Stomach (tissue), 9 donors: ENCODE results near the gene CHMP2A. TPM values are rescaled to one million over a fixed set of nuclear protein-coding genes. Genes with fewer than 3 reads are reported as not detected.

Experiments used
- DNase-seq, 2 donors: peaks; one replicate each; pipeline versions ENCODE4 v3.0.0 to v3.0.0-alpha.2; 2013 to 2019
- H3K27ac ChIP-seq, 5 donors: fragments of 200-600 bp in 4 of 5; sonication (generic) in 4 of 5; one replicate each; pipeline ENCODE4 v1.5.1; 2013 to 2019; ENCODE audit warnings: mild to moderate bottlenecking in 1 of 5, moderate library complexity in 1 of 5
- H3K27me3 ChIP-seq, 3 donors: fragments of 200-600 bp; sonication (generic); one replicate each; pipeline ENCODE4 v1.5.1; 2017 to 2019; ENCODE audit warnings: mixed run types in 1 of 3
- H3K36me3 ChIP-seq, 4 donors: fragments of 200-600 bp; sonication (generic); 1 replicate in 3 of 4; 2 replicates in 1 of 4; pipeline ENCODE4 v1.5.1; 2016 to 2019
- H3K4me1 ChIP-seq, 4 donors: fragments of 200-600 bp; sonication (generic); one replicate each; pipeline ENCODE4 v1.5.1; 2016 to 2019
- H3K4me3 ChIP-seq, 4 donors: fragments of 200-600 bp; sonication (generic) in 3 of 4; one replicate each; pipeline ENCODE4 v1.5.1; 2016 to 2019; ENCODE audit warnings: mild to moderate bottlenecking in 1 of 4
- H3K9me3 ChIP-seq, 4 donors: fragments of 200-600 bp; sonication (generic); one replicate each; pipeline ENCODE4 v1.5.1; 2016 to 2019
- EP300 ChIP-seq: sonication (generic); formaldehyde crosslinking; IDR thresholded peaks from one replicate; pipeline ENCODE4 v1.6.1; 2017; ENCODE audit warnings: antibody characterized with exemption
- POLR2A ChIP-seq, 4 donors: fragments of 450-650 bp; IDR thresholded peaks; one replicate each; pipeline ENCODE4 v1.6.1; 2016; ENCODE audit warnings: antibody characterized with exemption in 4 of 4, control low read depth in 2 of 4, mild to moderate bottlenecking in 1 of 4, moderate library complexity in 1 of 4
- POLR2AphosphoS5 ChIP-seq, 3 donors: sonication (generic); formaldehyde crosslinking; IDR thresholded peaks; one replicate each; pipeline ENCODE4 v1.6.1; 2016; ENCODE audit warnings: antibody characterized with exemption in 3 of 3
- WGBS, 5 donors: extraction: QIAGEN DNeasy Blood & Tissue Kit in 3 of 5; methylation state at CpG; one replicate each; pipeline versions ENCODE4 v1.1.5 to v1.1.7; 2013 to 2018; 5-methylcytosine and 5-hydroxymethylcytosine counted together
- intact Hi-C: fragments of 100-400 bp; cut with DNase I; formaldehyde crosslinking; loops from one replicate; pipeline ENCODE4 v1.15.1; 2023; ENCODE audit warnings: low total_unique reads
- polyA plus RNA-seq, 3 donors: library from polyadenylated mRNA; stranded (reverse); fragments of 200-250 nt; gene quantifications; one replicate each; pipeline ENCODE4 v1.2.3, GENCODE V29; 2013
- total RNA-seq, 5 donors: library from RNA; depleted of rRNA; stranded (reverse); fragments of >200 nt; gene quantifications; one replicate each; pipeline versions ENCODE4 v1.1.0 to v1.2.3, GENCODE V29; 2014 to 2016
- TF ChIP-seq, protein P1 (sequence below), 7 experiments: fragments of 450-650 bp in 4 of 7; fragments of 200-600 bp in 3 of 7; sonication (generic) in 3 of 7; IDR thresholded peaks; one replicate each; pipeline ENCODE4 v1.5.1; 2016 to 2019; ENCODE audit warnings: antibody characterized with exemption in 7 of 7, control low read depth in 2 of 7, mild to moderate bottlenecking in 1 of 7
- donor health status: healthy with polysubstance abuse.
- donor health status: Bipolar disorder and iron deficiency.
- donor health status: healthy.

Gene CHMP2A
- total and polyA plus RNA-seq, 8 donors: 55.8 to 338 (median 168) TPM

DNA sequence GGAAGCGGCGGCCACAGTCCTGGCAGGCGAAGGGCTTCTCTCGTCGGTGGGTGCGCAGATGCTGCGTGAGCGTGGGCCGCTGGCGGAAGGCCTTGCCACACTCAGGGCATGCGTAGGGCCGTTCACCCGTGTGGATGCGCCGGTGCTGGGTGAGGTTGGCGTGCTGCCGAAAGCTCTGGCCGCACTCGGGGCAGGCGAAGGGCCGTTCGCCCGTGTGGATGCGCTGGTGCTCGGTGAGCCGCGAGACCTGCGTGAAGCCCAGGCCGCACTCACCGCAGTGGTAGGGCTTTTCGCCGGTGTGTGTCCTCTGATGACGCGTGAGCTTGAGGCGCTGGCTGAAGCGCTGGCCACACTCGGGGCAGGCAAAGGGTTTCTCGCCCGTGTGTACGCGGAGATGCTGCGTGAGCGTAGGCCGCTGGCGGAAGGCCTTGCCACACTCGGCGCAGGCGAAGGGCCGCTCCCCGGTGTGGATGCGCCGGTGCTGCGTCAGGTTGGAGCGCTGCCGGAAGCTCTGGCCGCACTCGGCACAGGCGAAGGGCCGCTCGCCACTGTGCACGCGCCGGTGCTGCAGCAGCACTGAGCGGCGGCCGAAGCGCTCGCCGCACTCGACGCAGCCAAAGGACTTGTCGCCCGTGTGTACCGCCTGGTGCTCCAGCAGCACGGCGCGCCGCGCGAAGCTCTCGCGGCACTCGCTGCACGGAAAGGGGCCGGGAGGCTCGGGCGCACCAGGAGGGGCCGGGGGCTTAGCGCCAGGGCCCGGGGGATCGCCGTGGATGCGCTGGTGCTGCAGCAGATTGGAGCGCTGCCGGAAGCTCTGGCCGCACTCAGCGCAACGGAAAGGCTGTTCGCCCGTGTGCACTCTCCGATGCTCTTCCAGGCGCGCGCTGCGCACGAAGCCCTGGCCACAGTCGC is 7.5 kb upstream of the CHMP2A start:
- no peak for TF ChIP-seq EP300
- TF ChIP-seq POLR2AphosphoS5 (IDR thresholded peaks at IDR 0.05): peak in 1 of 3 donors; percentile 42
- H3K4me3 ChIP-seq: peak overlapping the region; percentile 43 to 61 (median 46)
- peak overlapping the region; percentile 16 to 69 (median 60) for H3K27ac ChIP-seq
- H3K9me3 ChIP-seq: no peaks in the 10 kb centered on the region
- H3K27me3 ChIP-seq: peaks cover 0 to 20% (median 9%) of the 10 kb centered on the region in 3 donors
- intact Hi-C loops: no loop called here
- peak; percentile 48 to 79 for DNase-seq
- peaks cover 36 to 49% (median 45%) of the 10 kb centered on the region in 4 donors for H3K4me1 ChIP-seq
- 2 to 12% (median 7%) methylated on average over 30 to 107 of the region's 107 CpGs for WGBS, 5 donors
- peaks cover 0 to 16% (median 14%) of the 10 kb centered on the region in 4 donors for H3K36me3 ChIP-seq

DNA sequence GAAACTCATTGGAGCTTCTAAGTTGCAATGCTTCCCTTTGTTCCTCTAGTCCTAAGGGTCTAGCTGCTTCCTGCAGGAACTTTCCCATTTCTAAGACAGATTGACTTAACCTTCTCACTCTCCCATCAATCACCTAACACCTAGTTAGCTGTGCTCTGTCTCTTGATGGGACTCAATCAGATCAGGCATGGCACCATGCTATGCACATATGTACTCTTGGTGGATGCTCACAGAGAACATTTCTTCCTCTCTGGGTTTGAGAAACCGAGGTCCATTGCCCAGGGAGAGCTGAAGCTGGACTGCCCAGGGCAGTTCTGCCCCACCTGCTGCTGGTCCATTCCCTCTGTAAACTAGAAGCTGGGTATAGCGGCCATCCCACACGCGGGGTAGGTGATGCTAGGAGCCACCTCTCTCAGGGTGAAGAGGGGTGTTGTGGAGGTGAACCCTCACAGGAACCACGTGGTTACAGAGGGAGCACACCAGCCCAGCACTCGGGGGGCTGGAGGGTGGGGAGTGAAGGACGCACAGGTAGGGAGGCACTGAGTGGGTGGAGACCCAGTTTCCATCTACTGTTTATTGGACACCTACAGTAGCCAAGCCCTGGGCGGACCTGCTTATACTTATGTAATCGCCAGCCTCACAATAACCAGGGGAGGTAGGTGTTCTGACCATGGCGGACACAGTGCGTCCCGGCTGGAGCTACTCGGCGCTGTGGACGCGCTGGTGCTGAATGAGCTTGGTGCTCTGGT is 6.6 kb upstream of the CHMP2A start:
- peaks cover 3 to 15% (median 11%) of the 10 kb centered on the region in 4 donors for H3K36me3 ChIP-seq
- peaks cover 44 to 57% (median 53%) of the 10 kb centered on the region in 4 donors for H3K4me1 ChIP-seq
- 42 to 62% (median 48%) methylated on average over 12 to 16 of the region's 16 CpGs for WGBS, 5 donors
- DNase-seq: no peak
- peak overlapping the region; percentile 16 to 69 (median 60) for H3K27ac ChIP-seq
- H3K27me3 ChIP-seq: peaks cover 0 to 20% (median 9%) of the 10 kb centered on the region in 3 donors
- intact Hi-C loops: no loop called here
- H3K9me3 ChIP-seq: no peaks in the 10 kb centered on the region
- no peak for TF ChIP-seq EP300
- TF ChIP-seq POLR2A (IDR thresholded peaks at IDR 0.05): no peak
- peak in 1 of 3 donors; percentile 3 for TF ChIP-seq POLR2AphosphoS5 (IDR thresholded peaks at IDR 0.05)
- TF ChIP-seq, protein P1, sequence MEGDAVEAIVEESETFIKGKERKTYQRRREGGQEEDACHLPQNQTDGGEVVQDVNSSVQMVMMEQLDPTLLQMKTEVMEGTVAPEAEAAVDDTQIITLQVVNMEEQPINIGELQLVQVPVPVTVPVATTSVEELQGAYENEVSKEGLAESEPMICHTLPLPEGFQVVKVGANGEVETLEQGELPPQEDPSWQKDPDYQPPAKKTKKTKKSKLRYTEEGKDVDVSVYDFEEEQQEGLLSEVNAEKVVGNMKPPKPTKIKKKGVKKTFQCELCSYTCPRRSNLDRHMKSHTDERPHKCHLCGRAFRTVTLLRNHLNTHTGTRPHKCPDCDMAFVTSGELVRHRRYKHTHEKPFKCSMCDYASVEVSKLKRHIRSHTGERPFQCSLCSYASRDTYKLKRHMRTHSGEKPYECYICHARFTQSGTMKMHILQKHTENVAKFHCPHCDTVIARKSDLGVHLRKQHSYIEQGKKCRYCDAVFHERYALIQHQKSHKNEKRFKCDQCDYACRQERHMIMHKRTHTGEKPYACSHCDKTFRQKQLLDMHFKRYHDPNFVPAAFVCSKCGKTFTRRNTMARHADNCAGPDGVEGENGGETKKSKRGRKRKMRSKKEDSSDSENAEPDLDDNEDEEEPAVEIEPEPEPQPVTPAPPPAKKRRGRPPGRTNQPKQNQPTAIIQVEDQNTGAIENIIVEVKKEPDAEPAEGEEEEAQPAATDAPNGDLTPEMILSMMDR (IDR thresholded peaks at IDR 0.05): no peak
- peak overlapping the region; percentile 43 to 61 (median 46) for H3K4me3 ChIP-seq

DNA sequence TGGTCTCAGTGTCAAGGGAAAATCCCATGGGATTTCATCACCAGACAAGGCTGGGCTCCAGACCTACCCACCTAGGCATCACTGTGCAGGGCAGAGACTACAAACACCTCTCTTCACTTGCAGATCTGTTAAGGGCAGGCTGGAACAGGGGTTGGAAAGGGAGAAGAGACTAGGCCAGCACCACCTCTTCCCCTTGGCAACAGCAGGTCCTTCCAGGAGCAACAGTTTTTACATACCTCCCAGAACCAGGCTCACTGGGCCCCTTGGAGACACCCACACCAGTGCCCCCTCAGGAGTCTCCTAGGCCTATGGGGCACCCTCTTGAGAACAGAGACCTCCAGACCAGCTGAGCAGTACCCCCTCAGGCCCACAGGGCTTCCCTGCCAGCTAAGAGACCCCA is 6.0 kb upstream of the CHMP2A start:
- DNase-seq: no peak
- Histone ChIP-seq H3K36me3 (peaks cover 10 to 15% (median 12%) of the 10 kb centered on the region in 4 donors), H3K4me1 (peaks cover 51 to 63% (median 60%) of the 10 kb centered on the region in 4 donors), H3K9me3 (no peaks in the 10 kb centered on the region), H3K27ac (no peak overlapping the region), H3K27me3 (peaks cover 0 to 20% (median 9%) of the 10 kb centered on the region in 3 donors), H3K4me3 (no peak overlapping the region)
- TF ChIP-seq, protein P1 (IDR thresholded peaks at IDR 0.05): no peak
- TF ChIP-seq POLR2AphosphoS5 (IDR thresholded peaks at IDR 0.05): no peak
- TF ChIP-seq POLR2A (IDR thresholded peaks at IDR 0.05): no peak
- no peak for TF ChIP-seq EP300
- intact Hi-C loops: no loop called here

DNA sequence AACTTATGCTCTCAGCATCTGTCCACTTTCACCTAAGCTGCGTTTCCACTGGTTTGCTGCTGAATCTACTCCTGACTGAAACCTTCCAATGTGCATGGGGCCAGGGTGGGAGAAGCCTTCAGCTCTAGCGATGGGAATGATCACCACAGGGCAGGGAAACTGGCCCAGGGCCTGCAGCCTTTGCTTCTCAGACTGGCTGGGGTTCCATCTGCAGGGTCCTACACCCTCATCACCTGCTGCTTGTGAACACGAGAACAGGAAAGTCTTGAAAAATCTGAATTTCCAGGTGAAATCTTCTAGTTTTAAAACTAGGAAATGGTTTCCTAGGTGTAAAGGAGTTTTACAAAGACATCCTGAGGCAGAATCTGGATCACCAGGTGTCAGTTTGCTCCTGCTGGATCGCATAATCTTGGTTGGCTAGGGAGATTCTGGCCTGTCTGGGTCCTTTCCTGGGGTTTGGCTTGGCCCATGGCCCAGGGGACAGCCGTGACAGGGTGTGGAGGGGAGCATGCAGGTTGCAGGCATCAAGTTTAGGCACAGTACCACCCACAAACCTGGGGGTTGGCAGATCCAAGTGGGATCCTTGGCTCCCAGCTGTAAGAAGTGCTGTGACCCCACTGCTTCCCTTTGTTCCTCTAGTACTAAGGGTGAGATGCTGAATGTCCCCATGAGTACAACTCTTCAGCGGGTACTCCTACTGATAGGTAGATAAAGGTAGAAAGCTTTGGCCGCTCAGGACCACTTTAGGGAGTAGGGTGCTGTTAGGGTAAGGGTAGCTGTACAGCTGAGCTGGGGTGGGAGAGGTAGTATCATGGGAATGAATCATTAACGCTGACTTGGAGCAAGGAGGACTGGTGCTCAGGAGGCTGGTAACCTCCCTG is 5.3 kb upstream of the CHMP2A start:
- DNase-seq: no peak
- H3K4me1 ChIP-seq: peaks cover 57 to 70% (median 66%) of the 10 kb centered on the region in 4 donors
- no peak for TF ChIP-seq POLR2AphosphoS5 (IDR thresholded peaks at IDR 0.05)
- TF ChIP-seq, protein P1 (IDR thresholded peaks at IDR 0.05): no peak
- no peak for TF ChIP-seq EP300
- no peak for TF ChIP-seq POLR2A (IDR thresholded peaks at IDR 0.05)
- peaks cover 15 to 19% (median 17%) of the 10 kb centered on the region in 4 donors for H3K36me3 ChIP-seq
- WGBS, 5 donors: 76 to 80% (median 76%) methylated on average over 8 of the region's 8 CpGs
- intact Hi-C loops: no loop called here
- no peaks in the 10 kb centered on the region for H3K9me3 ChIP-seq
- H3K4me3 ChIP-seq: peak overlapping the region; percentile 72 to 88 (median 80)
- H3K27me3 ChIP-seq: peaks cover 0 to 20% (median 9%) of the 10 kb centered on the region in 3 donors
- peak overlapping the region; percentile 100 for H3K27ac ChIP-seq
